Cardiac muscle cell (in vitro differentiated cells and primary cell): ENCODE results near the gene RBSN. TPM values are rescaled to one million over a fixed set of nuclear protein-coding genes. Genes with fewer than 3 reads are reported as not detected.
"Not testable (repeated sequence)": the region's sequence is repeated elsewhere in the genome, so short reads cannot be mapped to it uniquely, and the experiment has no call there.

Experiments used
- DNase-seq, 2 donors: peaks; one replicate each; pipeline versions ENCODE4 v3.0.0 to v3.0.0-alpha.2; 2010 to 2017; ENCODE audit warnings: low read depth in 1 of 2, low spot score in 1 of 2
- H3K27ac ChIP-seq: fragments of 200-600 bp; sonication (generic); 2 replicates; pipeline ENCODE4 v1.5.1; 2016
- H3K27me3 ChIP-seq: fragments of 200-600 bp; sonication (generic); 2 replicates; pipeline ENCODE4 v1.6.0; 2016; ENCODE audit warnings: control low read depth
- H3K36me3 ChIP-seq: fragments of 200-600 bp; sonication (generic); 2 replicates; pipeline ENCODE4 v1.5.1; 2016; ENCODE audit warnings: control low read depth
- H3K4me1 ChIP-seq: fragments of 200-600 bp; sonication (generic); 2 replicates; pipeline ENCODE4 v1.8.1; 2017; ENCODE audit warnings: low read depth, mild to moderate bottlenecking, mixed run types
- H3K4me3 ChIP-seq: fragments of 200-600 bp; sonication (generic); 2 replicates; pipeline ENCODE4 v1.5.1; 2016; ENCODE audit warnings: mild to moderate bottlenecking
- H3K9me3 ChIP-seq: fragments of 200-600 bp; sonication (generic); 2 replicates; pipeline ENCODE4 v1.5.1; 2017; ENCODE audit warnings: low read depth, mild to moderate bottlenecking, control low read depth
- CTCF ChIP-seq: IDR thresholded peaks from 2 replicates; pipeline ENCODE4 v1.5.1; 2012; ENCODE audit warnings: low read depth, mild to moderate bottlenecking, low read length
- polyA plus RNA-seq: library from polyadenylated mRNA; unstranded; fragments of >200 nt; fragmentation: Nextera tagmentation; extraction: Ambion mirVana; gene quantifications from 2 replicates; pipeline ENCODE4 v1.2.1, GENCODE V29; 2016
- total RNA-seq: library from RNA; depleted of rRNA; stranded (reverse); fragments of >200 nt; gene quantifications from 2 replicates; pipeline ENCODE4 v1.2.3, GENCODE V29; 2016

RBSN gene
- total RNA-seq (22.9 and 32.0 TPM in 2 replicates), polyA plus RNA-seq (22.6 and 33.1 TPM in 2 replicates)

- Histone ChIP-seq H3K27ac (peak within 1 kb of the TSS; percentile 65), H3K9me3 (no peaks in the 10 kb centered on the region), H3K36me3 (peaks cover 16% of the 10 kb centered on the region), H3K4me3 (peak within 1 kb of the TSS; percentile 42), H3K27me3 (no peaks in the 10 kb centered on the region), H3K4me1 (no peaks in the 10 kb centered on the region)
- TF ChIP-seq CTCF = no peak
- peak; percentile 94 to 97 for DNase-seq
Measured at GRCh38 chr3:15098503-15099363, at the start of gene RBSN. TSS of gene RBSN (minus strand) at chr3:15099148. CDS start at chr3:15096120, 3,028 bp downstream.

- Histone ChIP-seq H3K27ac (no peak overlapping the region), H3K27me3 (peaks cover 37% of the 10 kb centered on the region), H3K4me1 (no peaks in the 10 kb centered on the region), H3K36me3 (no peaks in the 10 kb centered on the region), H3K4me3 (no peak overlapping the region), H3K9me3 (no peaks in the 10 kb centered on the region)
- peak; percentile 23 to 27 for DNase-seq
- no peak for TF ChIP-seq CTCF
Measured at GRCh38 chr3:15148614-15149013, 49.7 kb upstream of the RBSN start.

GRCh38 chr3:15136885-15137284, 37.9 kb upstream of the RBSN start:
- H3K4me3 ChIP-seq, H3K9me3 ChIP-seq, DNase-seq, H3K36me3 ChIP-seq, H3K27ac ChIP-seq, H3K4me1 ChIP-seq, H3K27me3 ChIP-seq: not testable (repeated sequence)

GRCh38 chr3:15134968-15135367, 36.0 kb upstream of the RBSN start:
- DNase-seq, H3K27ac ChIP-seq, H3K27me3 ChIP-seq, H3K4me3 ChIP-seq, H3K36me3 ChIP-seq, H3K9me3 ChIP-seq, H3K4me1 ChIP-seq: not testable (repeated sequence)

- H3K9me3 ChIP-seq, H3K27ac ChIP-seq, H3K27me3 ChIP-seq, H3K4me3 ChIP-seq, DNase-seq, H3K4me1 ChIP-seq, H3K36me3 ChIP-seq: not testable (repeated sequence)
Measured at GRCh38 chr3:15128403-15128802, 29.5 kb upstream of the RBSN start.

- not testable (repeated sequence) for H3K4me3 ChIP-seq, H3K27me3 ChIP-seq, H3K9me3 ChIP-seq, H3K27ac ChIP-seq, H3K4me1 ChIP-seq, H3K36me3 ChIP-seq, DNase-seq
Measured at GRCh38 chr3:15126975-15127374, 28.0 kb upstream of the RBSN start.

GRCh38 chr3:15122398-15122797, 23.4 kb upstream of the RBSN start:
- no peak overlapping the region for H3K4me3 ChIP-seq
- no peak for DNase-seq
- TF ChIP-seq CTCF = no peak
- H3K4me1 ChIP-seq = no peaks in the 10 kb centered on the region
- no peaks in the 10 kb centered on the region for H3K36me3 ChIP-seq
- no peaks in the 10 kb centered on the region for H3K9me3 ChIP-seq
- H3K27ac ChIP-seq = no peak overlapping the region
- no peaks in the 10 kb centered on the region for H3K27me3 ChIP-seq
